ENCODE measurements around the gene HDGF. TPM values are rescaled to one million over a fixed set of nuclear protein-coding genes. Genes with fewer than 3 reads are reported as not detected.
A peak's percentile ranks its signal among the peaks of the same experiment; 100 is the strongest.

HDGF gene
- total and polyA plus RNA-seq, 9 of the 15 experiments (the other 6 are each of a cell fraction or from before 2014, with no cell fraction given) = 38.8 to 601 (median 400) TPM

DNA sequence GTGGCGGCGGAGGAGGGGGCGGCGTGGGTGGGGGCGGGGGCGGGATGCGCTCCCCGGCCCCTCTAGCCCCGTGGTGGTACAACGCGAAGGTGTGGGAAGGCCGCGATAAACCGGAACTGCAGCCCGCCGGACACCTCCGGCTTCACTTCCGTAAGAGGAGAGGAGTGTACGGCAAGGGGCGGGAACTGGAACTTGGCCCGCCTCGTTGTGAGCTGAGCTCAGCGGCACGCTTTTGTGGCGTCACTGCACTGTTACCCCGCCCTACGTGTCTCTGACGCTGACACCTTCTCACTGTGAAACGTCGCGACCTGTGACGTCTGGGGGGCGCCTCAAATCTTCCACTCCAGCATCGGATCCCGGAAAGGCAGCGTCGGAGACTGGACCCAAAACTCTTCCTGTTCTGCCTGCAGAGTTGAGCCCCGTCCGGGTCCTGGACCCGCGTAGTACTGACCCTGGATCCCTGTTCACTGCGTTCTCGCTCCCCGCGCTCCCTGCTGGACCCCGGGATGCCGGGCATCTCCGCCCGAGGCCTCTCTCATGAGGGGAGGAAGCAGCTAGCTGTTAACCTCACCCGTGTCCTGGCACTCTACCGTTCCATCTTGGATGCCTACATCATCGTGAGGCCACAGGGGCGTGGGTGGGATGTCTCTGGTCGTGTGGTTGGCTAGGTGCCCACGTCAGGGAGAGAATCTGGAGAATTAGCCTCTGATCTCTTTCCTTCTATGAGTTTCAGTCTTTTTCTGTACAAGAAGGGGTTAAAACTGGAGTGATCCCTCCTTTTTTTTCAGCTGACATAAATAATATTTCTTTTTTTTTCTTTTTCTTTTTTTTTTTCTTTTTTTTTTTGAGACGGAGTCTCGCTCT lies 22.6 kb downstream of the HDGF start, which contains the start of gene ISG20L2 (continued):
- TF ChIP-seq, protein P1, sequence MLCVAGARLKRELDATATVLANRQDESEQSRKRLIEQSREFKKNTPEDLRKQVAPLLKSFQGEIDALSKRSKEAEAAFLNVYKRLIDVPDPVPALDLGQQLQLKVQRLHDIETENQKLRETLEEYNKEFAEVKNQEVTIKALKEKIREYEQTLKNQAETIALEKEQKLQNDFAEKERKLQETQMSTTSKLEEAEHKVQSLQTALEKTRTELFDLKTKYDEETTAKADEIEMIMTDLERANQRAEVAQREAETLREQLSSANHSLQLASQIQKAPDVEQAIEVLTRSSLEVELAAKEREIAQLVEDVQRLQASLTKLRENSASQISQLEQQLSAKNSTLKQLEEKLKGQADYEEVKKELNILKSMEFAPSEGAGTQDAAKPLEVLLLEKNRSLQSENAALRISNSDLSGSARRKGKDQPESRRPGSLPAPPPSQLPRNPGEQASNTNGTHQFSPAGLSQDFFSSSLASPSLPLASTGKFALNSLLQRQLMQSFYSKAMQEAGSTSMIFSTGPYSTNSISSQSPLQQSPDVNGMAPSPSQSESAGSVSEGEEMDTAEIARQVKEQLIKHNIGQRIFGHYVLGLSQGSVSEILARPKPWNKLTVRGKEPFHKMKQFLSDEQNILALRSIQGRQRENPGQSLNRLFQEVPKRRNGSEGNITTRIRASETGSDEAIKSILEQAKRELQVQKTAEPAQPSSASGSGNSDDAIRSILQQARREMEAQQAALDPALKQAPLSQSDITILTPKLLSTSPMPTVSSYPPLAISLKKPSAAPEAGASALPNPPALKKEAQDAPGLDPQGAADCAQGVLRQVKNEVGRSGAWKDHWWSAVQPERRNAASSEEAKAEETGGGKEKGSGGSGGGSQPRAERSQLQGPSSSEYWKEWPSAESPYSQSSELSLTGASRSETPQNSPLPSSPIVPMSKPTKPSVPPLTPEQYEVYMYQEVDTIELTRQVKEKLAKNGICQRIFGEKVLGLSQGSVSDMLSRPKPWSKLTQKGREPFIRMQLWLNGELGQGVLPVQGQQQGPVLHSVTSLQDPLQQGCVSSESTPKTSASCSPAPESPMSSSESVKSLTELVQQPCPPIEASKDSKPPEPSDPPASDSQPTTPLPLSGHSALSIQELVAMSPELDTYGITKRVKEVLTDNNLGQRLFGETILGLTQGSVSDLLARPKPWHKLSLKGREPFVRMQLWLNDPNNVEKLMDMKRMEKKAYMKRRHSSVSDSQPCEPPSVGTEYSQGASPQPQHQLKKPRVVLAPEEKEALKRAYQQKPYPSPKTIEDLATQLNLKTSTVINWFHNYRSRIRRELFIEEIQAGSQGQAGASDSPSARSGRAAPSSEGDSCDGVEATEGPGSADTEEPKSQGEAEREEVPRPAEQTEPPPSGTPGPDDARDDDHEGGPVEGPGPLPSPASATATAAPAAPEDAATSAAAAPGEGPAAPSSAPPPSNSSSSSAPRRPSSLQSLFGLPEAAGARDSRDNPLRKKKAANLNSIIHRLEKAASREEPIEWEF (CRISPR knock-in tag; IDR thresholded peaks at IDR 0.05) = no peak
- TF ChIP-seq KAT8 (IDR thresholded peaks at IDR 0.05; ENCODE audit: low read depth) = no peak
- no peak for TF ChIP-seq ZNF780A (CRISPR knock-in tag; IDR thresholded peaks at IDR 0.05)
- no peak for TF ChIP-seq MEF2D (tag; conservative IDR thresholded peaks at IDR 0.05; ENCODE audit: low read depth)
- no peak for TF ChIP-seq MTA2 (IDR thresholded peaks at IDR 0.05; ENCODE audit: low read depth)
- no peak for TF ChIP-seq SMAD3 (CRISPR knock-in tag; conservative IDR thresholded peaks at IDR 0.05)
- TF ChIP-seq STAT5B (CRISPR knock-in tag; IDR thresholded peaks at IDR 0.05) = no peak
- no peak for TF ChIP-seq COPS2 (conservative IDR thresholded peaks at IDR 0.05)
- no peak for TF ChIP-seq ZNF668 (CRISPR knock-in tag; IDR thresholded peaks at IDR 0.05)
- no peak for TF ChIP-seq ARHGAP35 (IDR thresholded peaks at IDR 0.05; ENCODE audit: partially characterized antibody)
- TF ChIP-seq KLF16 (IDR thresholded peaks at IDR 0.05) = no peak
- TF ChIP-seq, protein P2, sequence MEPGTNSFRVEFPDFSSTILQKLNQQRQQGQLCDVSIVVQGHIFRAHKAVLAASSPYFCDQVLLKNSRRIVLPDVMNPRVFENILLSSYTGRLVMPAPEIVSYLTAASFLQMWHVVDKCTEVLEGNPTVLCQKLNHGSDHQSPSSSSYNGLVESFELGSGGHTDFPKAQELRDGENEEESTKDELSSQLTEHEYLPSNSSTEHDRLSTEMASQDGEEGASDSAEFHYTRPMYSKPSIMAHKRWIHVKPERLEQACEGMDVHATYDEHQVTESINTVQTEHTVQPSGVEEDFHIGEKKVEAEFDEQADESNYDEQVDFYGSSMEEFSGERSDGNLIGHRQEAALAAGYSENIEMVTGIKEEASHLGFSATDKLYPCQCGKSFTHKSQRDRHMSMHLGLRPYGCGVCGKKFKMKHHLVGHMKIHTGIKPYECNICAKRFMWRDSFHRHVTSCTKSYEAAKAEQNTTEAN (CRISPR knock-in tag; IDR thresholded peaks at IDR 0.05) = peak; percentile 26; the same call in 1 of the 2 replicates
- no peak for TF ChIP-seq RBM34 (IDR thresholded peaks at IDR 0.05; ENCODE audit: borderline replicate concordance, insufficient read depth, low read length)
- no peak for TF ChIP-seq NUFIP1 (IDR thresholded peaks at IDR 0.05; ENCODE audit: partially characterized antibody)
- TF ChIP-seq, protein P3, sequence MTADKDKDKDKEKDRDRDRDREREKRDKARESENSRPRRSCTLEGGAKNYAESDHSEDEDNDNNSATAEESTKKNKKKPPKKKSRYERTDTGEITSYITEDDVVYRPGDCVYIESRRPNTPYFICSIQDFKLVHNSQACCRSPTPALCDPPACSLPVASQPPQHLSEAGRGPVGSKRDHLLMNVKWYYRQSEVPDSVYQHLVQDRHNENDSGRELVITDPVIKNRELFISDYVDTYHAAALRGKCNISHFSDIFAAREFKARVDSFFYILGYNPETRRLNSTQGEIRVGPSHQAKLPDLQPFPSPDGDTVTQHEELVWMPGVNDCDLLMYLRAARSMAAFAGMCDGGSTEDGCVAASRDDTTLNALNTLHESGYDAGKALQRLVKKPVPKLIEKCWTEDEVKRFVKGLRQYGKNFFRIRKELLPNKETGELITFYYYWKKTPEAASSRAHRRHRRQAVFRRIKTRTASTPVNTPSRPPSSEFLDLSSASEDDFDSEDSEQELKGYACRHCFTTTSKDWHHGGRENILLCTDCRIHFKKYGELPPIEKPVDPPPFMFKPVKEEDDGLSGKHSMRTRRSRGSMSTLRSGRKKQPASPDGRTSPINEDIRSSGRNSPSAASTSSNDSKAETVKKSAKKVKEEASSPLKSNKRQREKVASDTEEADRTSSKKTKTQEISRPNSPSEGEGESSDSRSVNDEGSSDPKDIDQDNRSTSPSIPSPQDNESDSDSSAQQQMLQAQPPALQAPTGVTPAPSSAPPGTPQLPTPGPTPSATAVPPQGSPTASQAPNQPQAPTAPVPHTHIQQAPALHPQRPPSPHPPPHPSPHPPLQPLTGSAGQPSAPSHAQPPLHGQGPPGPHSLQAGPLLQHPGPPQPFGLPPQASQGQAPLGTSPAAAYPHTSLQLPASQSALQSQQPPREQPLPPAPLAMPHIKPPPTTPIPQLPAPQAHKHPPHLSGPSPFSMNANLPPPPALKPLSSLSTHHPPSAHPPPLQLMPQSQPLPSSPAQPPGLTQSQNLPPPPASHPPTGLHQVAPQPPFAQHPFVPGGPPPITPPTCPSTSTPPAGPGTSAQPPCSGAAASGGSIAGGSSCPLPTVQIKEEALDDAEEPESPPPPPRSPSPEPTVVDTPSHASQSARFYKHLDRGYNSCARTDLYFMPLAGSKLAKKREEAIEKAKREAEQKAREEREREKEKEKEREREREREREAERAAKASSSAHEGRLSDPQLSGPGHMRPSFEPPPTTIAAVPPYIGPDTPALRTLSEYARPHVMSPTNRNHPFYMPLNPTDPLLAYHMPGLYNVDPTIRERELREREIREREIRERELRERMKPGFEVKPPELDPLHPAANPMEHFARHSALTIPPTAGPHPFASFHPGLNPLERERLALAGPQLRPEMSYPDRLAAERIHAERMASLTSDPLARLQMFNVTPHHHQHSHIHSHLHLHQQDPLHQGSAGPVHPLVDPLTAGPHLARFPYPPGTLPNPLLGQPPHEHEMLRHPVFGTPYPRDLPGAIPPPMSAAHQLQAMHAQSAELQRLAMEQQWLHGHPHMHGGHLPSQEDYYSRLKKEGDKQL (CRISPR knock-in tag; IDR thresholded peaks at IDR 0.05; ENCODE audit: borderline replicate concordance) = no peak
- no peak for TF ChIP-seq FOXJ3 (CRISPR knock-in tag; IDR thresholded peaks at IDR 0.05)
- no peak for TF ChIP-seq ZNF561 (CRISPR knock-in tag; conservative IDR thresholded peaks at IDR 0.05)

Data from K562 (cell line).